Vagina (tissue), 2 donors: ENCODE measurements around the gene NPAS2.

Experiments
- CTCF ChIP-seq, 3 experiments: fragments of 450-650 bp in 2 of 3; fragments of 200-600 bp in 1 of 3; sonication (generic) in 1 of 3; IDR thresholded peaks; one replicate each; pipeline ENCODE4 v1.5.1; 2017 to 2019; ENCODE audit warnings: antibody characterized with exemption in 3 of 3, mild to moderate bottlenecking in 2 of 3, moderate library complexity in 2 of 3
- POLR2A ChIP-seq, 2 donors: fragments of 450-650 bp; IDR thresholded peaks; one replicate each; pipeline ENCODE4 v1.6.1; 2017; ENCODE audit warnings: antibody characterized with exemption in 2 of 2, mild to moderate bottlenecking in 2 of 2, moderate library complexity in 2 of 2
- POLR2AphosphoS5 ChIP-seq, 2 donors: sonication (generic); formaldehyde crosslinking; IDR thresholded peaks; one replicate each; pipeline ENCODE4 v1.9.0; 2017; ENCODE audit warnings: antibody characterized with exemption in 2 of 2, mild to moderate bottlenecking in 2 of 2, low read depth in 1 of 2; ENCODE audit not compliant: insufficient read depth in 1 of 2

- TF ChIP-seq POLR2AphosphoS5 (IDR thresholded peaks at IDR 0.05; ENCODE audit: insufficient read depth in 1 of 2, low read depth in 1 of 2) (no peak), CTCF (IDR thresholded peaks at IDR 0.05) (no peak), POLR2A (IDR thresholded peaks at IDR 0.05) (no peak)
These were observed 34.2 kb upstream of the NPAS2 start for GRCh38 chr2:100785626-100786296.
